ENCODE measurements around the gene SELENON. TPM values are rescaled to one million over a fixed set of nuclear protein-coding genes. Genes with fewer than 3 reads are reported as not detected.

SELENON gene
- total RNA-seq, 4 donors from 2014 or later = 26.0 to 57.3 (median 53.6) TPM

- no peak for ATAC-seq (ENCODE audit: low FRiP score)
- TF ChIP-seq CTCF (IDR thresholded peaks at IDR 0.05) = no peak
- DNase-seq (ENCODE audit: low spot score) = no peak
These were observed 21.1 kb downstream of the SELENON start for GRCh38 chr1:25821112-25821476.

DNA sequence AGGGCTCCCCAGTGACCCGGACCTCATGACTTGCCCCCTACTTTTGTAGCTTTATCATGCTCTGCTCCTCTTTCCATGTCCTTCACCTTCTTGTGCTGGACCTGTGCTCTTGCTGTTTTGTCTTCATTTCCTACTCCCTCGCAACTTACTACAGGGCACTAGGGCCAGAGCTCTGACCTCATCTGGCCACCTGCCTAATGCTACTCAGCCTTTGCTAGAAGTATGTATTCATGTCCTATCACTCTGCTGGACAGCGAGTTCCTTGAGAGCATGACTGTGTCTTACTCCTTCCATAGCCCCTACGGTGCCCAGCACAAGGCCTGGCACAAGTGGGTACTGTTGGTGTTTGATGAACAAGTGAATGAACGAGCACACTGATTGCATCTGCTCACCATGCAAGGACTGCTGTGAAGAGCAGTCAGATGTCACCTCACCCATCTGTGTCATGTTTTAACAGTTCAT lies 21.7 kb downstream of the SELENON start:
- no peak for TF ChIP-seq CTCF (IDR thresholded peaks at IDR 0.05)
- no peak for DNase-seq (ENCODE audit: low spot score)

DNA sequence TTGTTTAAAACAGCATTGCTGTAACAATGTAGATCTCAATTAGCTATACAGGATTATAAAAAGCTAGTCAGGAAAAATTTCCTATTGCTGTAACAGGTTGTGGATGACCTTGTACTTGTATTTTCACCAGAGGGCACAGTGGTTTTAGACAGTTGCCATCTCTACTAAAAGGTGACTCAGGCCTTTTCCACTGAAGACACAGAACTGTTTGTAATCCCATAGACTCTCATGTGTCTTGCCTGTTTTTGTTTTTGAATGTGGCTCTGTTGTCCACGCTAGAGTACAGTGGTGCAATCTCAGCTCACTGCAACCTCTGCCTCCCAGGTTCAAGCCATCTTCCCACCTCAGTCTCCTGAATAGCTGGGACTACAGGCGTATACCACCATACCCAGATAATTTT lies 25.6 kb downstream of the SELENON start:
- no peak for DNase-seq (ENCODE audit: low spot score)
- no peak for TF ChIP-seq CTCF (IDR thresholded peaks at IDR 0.05)
- ATAC-seq (ENCODE audit: low FRiP score) = no peak

More for the DNA sequence above, 21.7 kb downstream of the SELENON start:
- no peak for ATAC-seq (ENCODE audit: low FRiP score)

GRCh38 chr1:25826571-25826970 lies 26.6 kb downstream of the SELENON start:
- no peak for ATAC-seq (ENCODE audit: low FRiP score)
- no peak for TF ChIP-seq CTCF (IDR thresholded peaks at IDR 0.05)
- no peak for DNase-seq (ENCODE audit: low spot score)

- TF ChIP-seq CTCF (IDR thresholded peaks at IDR 0.05) = no peak
- ATAC-seq (ENCODE audit: low FRiP score) (no peak), DNase-seq (ENCODE audit: low spot score) (no peak)
These were observed 28.5 kb downstream of the SELENON start for GRCh38 chr1:25828491-25828890.

- no peak for ATAC-seq (ENCODE audit: low FRiP score)
- TF ChIP-seq CTCF (IDR thresholded peaks at IDR 0.05) = no peak
- no peak for DNase-seq (ENCODE audit: low spot score)
These were observed 29.1 kb downstream of the SELENON start for GRCh38 chr1:25829046-25829445.

- no peak for TF ChIP-seq CTCF (IDR thresholded peaks at IDR 0.05)
- no peak for ATAC-seq (ENCODE audit: low FRiP score)
- DNase-seq (ENCODE audit: low spot score) = no peak
These were observed 31.7 kb downstream of the SELENON start for GRCh38 chr1:25831569-25832196.

All from omental fat pad (tissue), 4 donors.